BLaER1 treated with 17β-estradiol and CSF1 and Interleukin-3, amounts not matched to agents 10 nM and 100 nM (cell line): ENCODE results near the gene TMCC2.
"Not testable (repeated sequence)": the region's sequence is repeated elsewhere in the genome, so short reads cannot be mapped to it uniquely, and the experiment has no call there.

ENCODE experiments used
- H3K27ac ChIP-seq, 11 experiments: shearing (Covaris generic); formaldehyde crosslinking; 2 replicates each; pipeline ENCODE4 v1.8.1; 2022
- H3K27me3 ChIP-seq, 11 experiments: shearing (Covaris generic); formaldehyde crosslinking; 2 replicates each; pipeline ENCODE4 v1.8.1; 2022
- H3K36me3 ChIP-seq, 11 experiments: shearing (Covaris generic); formaldehyde crosslinking; 2 replicates each; pipeline ENCODE4 v1.8.1; 2022
- H3K4me1 ChIP-seq, 10 experiments: shearing (Covaris generic); formaldehyde crosslinking; 2 replicates each; pipeline ENCODE4 v1.8.1; 2022
- H3K4me2 ChIP-seq, 11 experiments: shearing (Covaris generic); formaldehyde crosslinking; 2 replicates each; pipeline ENCODE4 v1.8.1; 2022
- H3K4me3 ChIP-seq, 10 experiments: shearing (Covaris generic); formaldehyde crosslinking; 2 replicates each; pipeline ENCODE4 v1.8.1; 2022
- H3K9ac ChIP-seq, 11 experiments: shearing (Covaris generic); formaldehyde crosslinking; 2 replicates each; pipeline ENCODE4 v1.8.1; 2022
- H3K9me3 ChIP-seq, 11 experiments: shearing (Covaris generic); formaldehyde crosslinking; replicated peaks in 1 of 11; 2 replicates each; pipeline ENCODE4 v1.8.1; 2022
- H4K20me1 ChIP-seq, 11 experiments: shearing (Covaris generic); formaldehyde crosslinking; 2 replicates each; pipeline ENCODE4 v1.8.1; 2022
- Cebpa-rat ChIP-seq, 11 experiments: shearing (Covaris generic); IDR thresholded peaks; 2 replicates each; pipeline ENCODE4 v1.8.1; 2022

Gene TMCC2

GRCh38 chr1:205232945-205233397, 5.2 kb downstream of the TMCC2 start:
- Histone ChIP-seq H3K9ac (no peak overlapping the region), H3K9me3 (no peaks in the 10 kb centered on the region), H3K27me3 (peaks cover 25 to 36% (median 30%) of the 10 kb centered on the region in 11 experiments), H3K4me3 (no peak overlapping the region), H3K4me2 (peak overlapping the region in 1 of 11 experiments; percentile 12; a peak in 1 of 22 replicates), H3K36me3 (no peaks in the 10 kb centered on the region), H3K4me1 (peaks cover 34 to 40% (median 36%) of the 10 kb centered on the region in 10 experiments), H3K27ac (no peak overlapping the region), H4K20me1 (peaks cover 0 to 6% (median 0%) of the 10 kb centered on the region in 11 experiments; a peak in 6 of 22 replicates)
- no peak for TF ChIP-seq Cebpa-rat (IDR thresholded peaks at IDR 0.05)

DNA sequence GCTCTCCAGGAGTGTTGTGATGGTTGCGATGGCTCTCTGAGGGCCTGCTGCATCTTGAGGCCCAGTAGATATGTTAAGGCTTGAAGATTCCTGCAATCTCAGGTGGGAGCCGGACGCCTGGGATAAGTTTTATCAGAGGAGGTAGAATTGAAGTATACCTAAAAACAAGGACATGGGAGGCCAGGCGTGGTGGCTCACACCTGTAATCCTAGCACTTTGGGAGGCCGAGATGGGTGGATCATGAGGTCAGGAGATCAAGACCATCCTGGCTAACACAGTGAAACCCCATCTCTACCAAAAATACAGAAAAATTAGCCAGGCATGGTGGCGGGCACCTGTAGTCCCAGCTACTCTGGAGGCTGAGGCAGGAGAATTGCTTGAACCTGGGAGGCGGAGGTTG, 6.2 kb downstream of the TMCC2 start:
- H3K4me2 ChIP-seq, H3K9ac ChIP-seq, H3K4me3 ChIP-seq, H3K36me3 ChIP-seq, H3K9me3 ChIP-seq, H3K27ac ChIP-seq, H4K20me1 ChIP-seq: not testable (repeated sequence)
- Histone ChIP-seq H3K27me3 (peaks cover 15 to 26% (median 20%) of the 10 kb centered on the region in 11 experiments), H3K4me1 (peaks cover 30 to 37% (median 35%) of the 10 kb centered on the region in 10 experiments)

GRCh38 chr1:205235951-205236350, 8.2 kb downstream of the TMCC2 start:
- H4K20me1 ChIP-seq = no peaks in the 10 kb centered on the region
- peaks cover 16 to 35% (median 33%) of the 10 kb centered on the region in 10 experiments for H3K4me1 ChIP-seq
- H3K4me3 ChIP-seq = no peak overlapping the region
- H3K27me3 ChIP-seq = peaks cover 0 to 9% (median 4%) of the 10 kb centered on the region in 11 experiments; a peak in 5 of 22 replicates
- no peaks in the 10 kb centered on the region for H3K9me3 ChIP-seq
- H3K4me2 ChIP-seq = no peak overlapping the region
- no peak overlapping the region for H3K27ac ChIP-seq
- TF ChIP-seq Cebpa-rat (IDR thresholded peaks at IDR 0.05) = no peak
- no peak overlapping the region for H3K9ac ChIP-seq
- H3K36me3 ChIP-seq = no peaks in the 10 kb centered on the region

DNA sequence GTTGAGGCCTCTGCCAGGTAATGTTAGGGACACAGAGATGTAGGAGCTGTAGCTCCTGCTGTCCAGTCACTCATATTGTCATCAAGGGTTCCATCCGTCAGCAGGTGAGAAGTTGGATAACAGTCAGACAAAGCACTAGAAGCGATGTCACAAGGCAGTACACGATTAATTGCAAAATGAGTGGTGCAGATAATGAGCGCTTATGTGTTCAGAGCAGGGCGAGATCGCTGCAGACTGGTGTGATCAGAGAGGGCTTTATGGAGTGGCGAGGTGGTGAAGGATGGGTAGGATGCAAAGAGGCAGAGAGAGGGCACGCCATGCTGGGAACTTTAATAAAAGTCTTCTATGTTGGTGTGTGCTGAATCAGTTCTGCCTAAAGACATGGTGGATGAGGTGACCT, 8.8 kb downstream of the TMCC2 start:
- Histone ChIP-seq H3K4me2 (peak overlapping the region in 1 of 11 experiments; percentile 75; a peak in 1 of 22 replicates), H3K36me3 (no peaks in the 10 kb centered on the region), H4K20me1 (no peaks in the 10 kb centered on the region), H3K4me1 (peaks cover 16 to 34% (median 32%) of the 10 kb centered on the region in 10 experiments), H3K9ac (no peak overlapping the region), H3K27ac (no peak overlapping the region), H3K9me3 (no peaks in the 10 kb centered on the region), H3K27me3 (peaks cover 0 to 6% (median 0%) of the 10 kb centered on the region in 11 experiments; a peak in 3 of 22 replicates), H3K4me3 (no peak overlapping the region)
- no peak for TF ChIP-seq Cebpa-rat (IDR thresholded peaks at IDR 0.05)

- TF ChIP-seq Cebpa-rat (IDR thresholded peaks at IDR 0.05) = no peak
- Histone ChIP-seq H3K27ac (no peak overlapping the region), H3K4me2 (peak overlapping the region; percentile 59 to 78 (median 69)), H3K4me3 (no peak overlapping the region), H3K4me1 (peaks cover 16 to 34% (median 32%) of the 10 kb centered on the region in 10 experiments), H3K9ac (no peak overlapping the region), H4K20me1 (no peaks in the 10 kb centered on the region), H3K36me3 (no peaks in the 10 kb centered on the region), H3K27me3 (0 out of 22 replicates have a peak, but pooled peaks cover 0 to 5% (median 0%) of the 10 kb centered on the region in 11 experiments), H3K9me3 (no peaks in the 10 kb centered on the region)
Observed at GRCh38 chr1:205236951-205237475, 9.3 kb downstream of the TMCC2 start.

DNA sequence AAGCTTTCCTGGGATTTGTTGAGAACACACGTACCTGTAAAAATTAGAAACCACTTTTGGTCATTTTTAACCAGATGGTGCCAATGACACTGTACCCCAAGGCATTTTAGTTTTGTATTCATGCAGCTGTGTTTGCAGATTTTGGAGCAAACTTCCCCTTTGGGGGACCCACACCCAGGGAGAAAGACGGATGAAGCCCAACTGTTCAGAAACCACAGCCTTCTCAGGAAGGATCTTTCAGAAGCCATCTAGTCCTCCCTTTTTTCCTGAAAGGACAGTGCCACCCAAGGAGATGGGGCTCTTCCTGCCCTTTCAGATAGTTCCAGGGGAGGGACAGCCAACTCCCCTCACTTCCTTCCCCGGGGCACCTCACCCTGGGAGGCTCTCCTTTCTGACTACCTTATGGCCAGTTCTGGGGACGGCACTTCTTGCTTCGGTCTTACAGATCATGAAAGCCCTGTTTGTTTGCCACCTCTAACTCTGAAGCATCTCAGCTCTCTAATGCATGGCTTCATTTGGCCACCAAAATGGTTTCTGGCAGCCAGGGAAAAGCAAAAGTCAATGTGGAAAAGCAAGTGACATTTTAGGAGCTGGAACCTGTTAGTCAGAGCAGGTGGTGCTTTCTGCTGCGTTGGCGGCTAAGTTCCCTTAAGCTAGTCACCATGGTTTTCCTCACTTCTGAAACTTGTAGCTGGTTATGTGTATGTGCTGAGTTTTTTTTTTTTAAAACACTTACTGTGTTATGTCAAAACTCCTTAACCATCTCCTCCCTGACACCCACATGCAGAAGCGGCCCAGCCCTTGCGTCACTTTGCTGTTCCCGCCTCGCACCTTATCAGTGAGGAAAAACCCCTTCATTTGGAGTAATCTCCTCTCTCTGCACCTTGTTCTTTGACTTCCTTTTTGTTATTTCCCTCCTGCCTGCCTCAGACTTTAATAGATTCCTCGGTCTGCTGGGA, 10.1 kb downstream of the TMCC2 start:
- no peak overlapping the region for H3K9ac ChIP-seq
- H4K20me1 ChIP-seq = no peaks in the 10 kb centered on the region
- no peaks in the 10 kb centered on the region for H3K36me3 ChIP-seq
- H3K4me1 ChIP-seq = peaks cover 16 to 34% (median 32%) of the 10 kb centered on the region in 10 experiments
- H3K4me3 ChIP-seq = no peak overlapping the region
- H3K4me2 ChIP-seq = peak overlapping the region; percentile 59 to 78 (median 69)
- TF ChIP-seq Cebpa-rat (IDR thresholded peaks at IDR 0.05) = no peak
- no peaks in the 10 kb centered on the region for H3K9me3 ChIP-seq
- no peak overlapping the region for H3K27ac ChIP-seq
- H3K27me3 ChIP-seq = no peaks in the 10 kb centered on the region

- no peak for TF ChIP-seq Cebpa-rat (IDR thresholded peaks at IDR 0.05)
- no peak overlapping the region for H3K27ac ChIP-seq
- H3K9me3 ChIP-seq = no peaks in the 10 kb centered on the region
- H3K4me3 ChIP-seq = no peak overlapping the region
- peak overlapping the region in 9 of 11 experiments; percentile 25 to 64 (median 44); a peak in 17 of 22 replicates for H3K4me2 ChIP-seq
- H3K27me3 ChIP-seq = no peaks in the 10 kb centered on the region
- H3K9ac ChIP-seq = no peak overlapping the region
- H3K4me1 ChIP-seq = peaks cover 16 to 34% (median 32%) of the 10 kb centered on the region in 10 experiments
- no peaks in the 10 kb centered on the region for H4K20me1 ChIP-seq
- H3K36me3 ChIP-seq = no peaks in the 10 kb centered on the region
Observed at GRCh38 chr1:205239078-205239477, 11.3 kb downstream of the TMCC2 start.

DNA sequence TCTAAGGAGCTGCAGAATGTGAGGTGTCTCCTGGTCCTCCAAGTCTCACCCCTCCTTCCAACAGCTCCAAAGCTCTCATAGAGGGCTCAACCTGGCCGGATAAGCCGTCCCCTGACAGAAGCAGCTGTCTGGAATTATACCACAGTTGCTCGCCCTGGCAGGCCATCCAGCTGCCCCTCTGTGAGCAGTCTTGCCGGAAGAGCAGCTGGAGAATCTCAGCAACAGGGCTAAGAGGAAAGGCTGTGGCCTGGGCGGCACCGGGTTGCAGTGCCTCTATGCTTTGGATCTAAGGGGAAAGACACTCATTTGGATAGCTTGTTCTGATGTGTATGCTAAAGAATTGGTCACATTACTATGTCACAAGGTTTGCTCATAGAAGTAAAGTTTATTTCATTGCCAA, 12.4 kb downstream of the TMCC2 start:
- Histone ChIP-seq H3K9me3 (no peaks in the 10 kb centered on the region), H3K9ac (no peak overlapping the region), H3K36me3 (no peaks in the 10 kb centered on the region), H3K4me2 (peak overlapping the region in 10 of 11 experiments; percentile 0 to 64 (median 43); a peak in 17 of 22 replicates), H3K27me3 (no peaks in the 10 kb centered on the region), H3K27ac (no peak overlapping the region), H4K20me1 (0 out of 22 replicates have a peak, but pooled peaks cover 0 to 4% (median 0%) of the 10 kb centered on the region in 11 experiments), H3K4me1 (peaks cover 16 to 34% (median 32%) of the 10 kb centered on the region in 10 experiments), H3K4me3 (no peak overlapping the region)
- no peak for TF ChIP-seq Cebpa-rat (IDR thresholded peaks at IDR 0.05)

- Histone ChIP-seq H3K27ac (no peak overlapping the region), H3K9ac (no peak overlapping the region), H4K20me1 (0 out of 22 replicates have a peak, but pooled peaks cover 0 to 4% (median 0%) of the 10 kb centered on the region in 11 experiments), H3K9me3 (no peaks in the 10 kb centered on the region), H3K36me3 (no peaks in the 10 kb centered on the region), H3K4me3 (no peak overlapping the region), H3K27me3 (no peaks in the 10 kb centered on the region), H3K4me1 (peaks cover 16 to 34% (median 32%) of the 10 kb centered on the region in 10 experiments), H3K4me2 (no peak overlapping the region)
- no peak for TF ChIP-seq Cebpa-rat (IDR thresholded peaks at IDR 0.05)
Observed at GRCh38 chr1:205240569-205240968, 12.8 kb downstream of the TMCC2 start.
